NCI-H1092 treated with DMSO at 0.1 percent for 48 hours (cell line): Measurements from ENCODE around the gene FCRL5.
"Not testable (repeated sequence)": the region's sequence is repeated elsewhere in the genome, so short reads cannot be mapped to it uniquely, and the experiment has no call there.

Source experiments
- DNase-seq: peaks from one replicate; lab custom pipeline; 2025; lab: John Stamatoyannopoulos, UW

FCRL5 gene

GRCh38 chr1:157551694-157552693, at the start of gene FCRL5:
Gene FCRL5, minus strand, starts transcription at chr1:157552515. Its CDS starts 153 bp downstream, at chr1:157552362.
- no peak for DNase-seq

DNA sequence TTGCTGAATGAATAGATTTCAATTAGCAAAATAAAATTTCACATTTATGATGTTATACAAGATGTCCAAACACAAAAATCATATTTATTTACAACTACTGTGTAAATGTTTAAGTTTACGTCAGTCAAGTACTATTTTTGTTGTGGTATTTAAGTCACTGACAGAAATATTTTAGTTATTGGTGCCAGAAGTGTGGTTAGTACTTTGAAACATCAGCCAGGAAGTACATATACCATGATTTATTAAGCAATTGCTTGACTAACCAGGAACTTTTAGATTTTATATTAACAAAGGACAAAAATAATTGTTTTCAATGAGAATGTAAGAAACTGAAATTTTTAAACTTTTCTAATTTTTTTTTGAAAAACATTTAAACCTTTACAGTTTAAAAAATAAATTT, 47.9 kb upstream of the FCRL5 start:
- DNase-seq, result no peak

DNA sequence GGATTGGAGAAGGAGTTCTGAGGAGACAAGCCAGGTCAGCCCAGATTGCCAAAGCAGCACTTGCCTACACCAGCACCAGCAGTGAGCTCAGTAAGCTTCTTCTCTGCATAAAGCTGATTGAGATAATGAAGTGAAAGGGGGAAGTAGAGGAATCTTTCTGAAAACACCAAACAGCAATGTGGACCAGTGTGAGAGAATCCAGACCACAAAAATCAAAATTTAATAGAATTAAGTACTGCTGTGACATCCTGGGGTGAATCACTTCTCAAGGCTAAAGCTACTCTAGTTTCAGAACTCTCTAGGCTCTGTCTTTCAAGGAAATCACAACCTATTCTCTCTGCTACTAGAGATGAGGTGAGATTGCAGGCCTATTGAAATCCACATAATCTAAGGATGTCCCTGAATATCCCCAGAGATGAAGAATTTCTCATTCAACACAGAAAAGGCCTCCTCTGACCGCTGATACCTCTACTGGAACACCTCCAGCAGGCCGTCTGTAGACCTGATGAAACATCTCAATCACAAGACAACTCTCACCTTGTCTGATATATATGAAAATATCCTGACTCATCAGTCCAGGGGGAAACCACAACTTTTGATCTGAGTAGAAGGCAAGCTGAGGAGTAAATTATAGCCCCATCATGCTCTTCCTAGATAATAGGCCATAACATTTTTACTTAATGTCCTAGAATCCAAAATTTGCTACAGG, 45.8 kb upstream of the FCRL5 start, which contains the start of gene FCRL4:
Gene FCRL4 (minus strand): TSS at position 127 of the 709 bp plus-strand sequence. CDS start 141 bp downstream, outside the sequence.
- no peak for DNase-seq

- DNase-seq, result no peak
These were observed 44.1 kb upstream of the FCRL5 start for GRCh38 chr1:157596384-157596783.

- no peak for DNase-seq
These were observed 43.0 kb upstream of the FCRL5 start for GRCh38 chr1:157595356-157595755.

DNA sequence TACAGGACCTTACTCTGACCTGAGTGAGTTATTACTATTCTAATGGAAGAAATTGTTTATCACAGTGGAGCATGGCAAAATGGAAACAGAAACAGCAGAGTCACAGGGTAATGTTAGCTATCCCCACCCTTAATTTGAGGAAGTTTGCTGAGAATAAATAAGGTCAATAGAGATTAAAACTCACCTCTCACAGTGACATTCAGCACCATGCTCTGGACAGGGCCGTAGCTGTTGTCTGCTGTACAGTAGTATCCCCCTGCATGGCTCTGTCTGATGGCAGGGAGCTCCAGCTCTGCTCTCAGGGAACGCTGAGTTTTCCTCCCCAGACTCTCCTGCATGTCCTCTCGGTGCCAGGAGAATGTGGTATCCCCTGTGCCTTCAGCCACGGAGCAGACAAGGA, 33.7 kb upstream of the FCRL5 start:
- no peak for DNase-seq

DNA sequence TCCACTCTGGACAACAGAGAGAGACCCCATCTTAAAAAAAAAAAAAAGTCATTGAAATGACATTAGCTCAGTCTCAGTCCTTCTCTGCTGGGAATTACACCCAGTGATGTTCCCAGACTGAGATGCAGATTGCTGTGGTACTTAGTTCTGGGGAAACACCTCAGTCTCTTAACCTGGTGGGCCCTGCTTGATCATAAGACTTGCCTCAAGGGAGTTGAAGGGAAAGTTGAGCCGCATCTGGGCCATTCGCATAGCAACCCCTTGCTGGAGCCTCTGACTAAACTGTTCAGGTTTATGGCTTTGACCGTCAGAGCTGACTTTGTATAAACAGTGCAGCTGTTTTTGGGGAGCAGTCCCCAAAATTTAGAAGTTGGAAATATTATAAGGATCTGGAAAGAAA, 32.2 kb upstream of the FCRL5 start:
- no peak for DNase-seq

DNA sequence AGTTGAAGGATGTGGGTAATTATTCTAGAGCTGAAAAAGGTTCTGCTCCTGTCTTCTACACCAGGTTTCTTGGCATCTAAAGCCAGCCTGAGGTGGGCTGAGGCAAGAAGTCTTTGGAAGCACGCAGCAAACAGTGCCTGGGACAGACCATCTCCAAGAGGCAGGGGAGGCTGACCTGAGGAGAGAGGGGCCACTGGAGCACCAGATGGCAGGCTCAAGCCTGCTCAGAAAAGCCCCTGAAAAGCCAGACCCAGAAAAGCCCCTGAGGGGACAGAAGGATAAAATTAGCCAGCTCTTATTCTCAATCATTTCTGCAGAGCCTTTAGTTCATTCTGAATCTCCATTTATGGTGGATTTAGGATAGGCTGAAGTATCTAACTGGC, 28.5 kb upstream of the FCRL5 start:
- DNase-seq, result no peak

GRCh38 chr1:157580179-157580827, 28.0 kb upstream of the FCRL5 start:
- DNase-seq, result peak; percentile 60

- DNase-seq, result no peak
These were observed 25.1 kb upstream of the FCRL5 start for GRCh38 chr1:157577420-157577819.

DNA sequence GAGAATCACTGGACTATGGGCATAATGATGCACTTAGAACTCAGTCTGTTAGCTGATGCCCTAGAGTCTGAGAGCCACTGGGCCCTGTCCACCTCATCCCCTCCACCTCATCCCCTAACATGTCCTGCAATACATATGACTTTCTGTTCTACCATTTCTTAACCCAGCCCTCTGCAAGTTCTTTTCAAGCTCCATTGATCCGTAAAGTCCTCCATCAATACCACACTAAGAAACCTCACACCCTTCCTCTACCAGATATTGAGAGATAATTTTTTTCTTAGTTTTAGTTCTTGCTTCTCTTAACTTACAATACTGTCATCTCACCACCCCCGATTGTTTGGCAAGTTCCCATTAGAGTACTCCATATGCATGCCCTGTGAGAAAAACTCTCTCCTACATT, 23.4 kb upstream of the FCRL5 start:
- no peak for DNase-seq

DNA sequence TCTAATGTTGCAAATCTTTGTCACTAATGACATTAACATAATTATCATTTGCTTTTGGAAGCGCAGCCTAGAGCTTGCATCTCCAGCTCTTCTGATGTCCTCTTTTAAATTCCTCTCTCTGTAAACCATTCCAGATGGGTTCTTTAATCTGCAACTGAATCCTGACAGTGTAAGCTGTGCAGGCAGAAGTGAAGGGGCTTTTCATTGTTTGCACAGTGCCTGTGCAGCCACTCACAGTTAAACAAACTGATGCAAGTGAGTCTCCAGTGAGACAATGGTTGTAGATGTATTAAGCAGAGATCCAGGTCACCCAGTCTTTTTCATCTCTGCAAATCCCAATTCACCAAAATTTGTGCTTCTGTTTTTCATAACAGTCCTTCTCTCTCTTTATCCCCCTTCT, 22.5 kb upstream of the FCRL5 start:
- DNase-seq, result no peak

DNA sequence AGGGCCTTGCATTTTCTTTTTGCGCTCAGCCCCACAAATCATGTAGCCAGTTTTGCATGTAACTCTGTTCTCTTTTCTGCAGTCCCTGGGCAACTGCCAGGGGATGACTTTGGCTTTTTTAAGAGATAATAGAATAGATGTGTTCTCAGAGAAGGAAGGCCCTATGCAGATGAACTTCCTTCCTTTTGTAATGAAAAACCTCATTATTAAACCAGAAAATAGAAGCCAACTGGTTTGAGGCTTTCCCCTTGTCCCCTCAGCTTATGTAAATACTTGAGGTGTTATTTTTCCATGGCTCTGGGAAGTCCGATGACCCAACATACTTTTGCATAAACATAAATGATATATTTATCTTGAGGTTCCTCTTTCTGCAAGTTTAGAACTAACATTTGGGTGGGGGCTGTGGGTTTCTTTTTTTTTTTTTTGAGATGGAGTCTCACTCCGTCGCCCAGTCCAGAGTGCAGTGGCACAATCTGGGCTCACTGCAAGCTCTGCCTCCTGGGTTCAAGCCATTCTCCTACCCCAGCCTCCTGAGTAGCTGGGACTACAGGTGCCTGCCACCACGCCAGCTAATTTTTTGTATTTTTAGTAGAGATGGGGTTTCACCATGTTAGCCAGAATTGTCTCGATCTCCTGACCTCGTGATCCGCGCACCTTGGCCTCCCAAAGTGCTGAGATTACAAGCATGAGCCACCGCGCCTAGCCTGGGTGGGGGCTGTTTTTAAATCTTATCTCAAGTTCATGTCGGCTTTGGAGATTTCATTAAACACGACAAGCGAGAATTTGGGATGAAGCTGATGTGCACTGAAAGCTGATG, 14.4 kb upstream of the FCRL5 start:
- no peak for DNase-seq

- no peak for DNase-seq
These were observed 10.2 kb upstream of the FCRL5 start for GRCh38 chr1:157562515-157562914.

DNA sequence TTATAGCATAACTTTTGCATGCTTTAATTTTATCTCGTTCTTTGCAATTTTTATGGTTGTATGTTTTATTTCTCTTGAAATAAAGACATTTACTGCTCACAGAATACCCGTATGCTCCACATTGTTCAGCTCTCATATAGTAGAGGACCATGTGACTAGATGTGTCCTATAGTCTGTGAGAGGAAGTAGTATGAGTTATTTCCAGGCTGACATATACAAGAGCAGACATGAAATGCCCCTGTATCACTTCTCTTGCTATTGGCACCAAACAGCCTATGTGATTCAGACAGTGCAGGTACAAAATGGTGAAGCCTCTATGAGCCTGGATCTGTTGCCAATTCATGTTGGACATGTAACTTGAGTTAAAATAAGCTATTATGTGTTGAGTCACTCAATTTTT, 5.8 kb upstream of the FCRL5 start:
- DNase-seq, result no peak

DNA sequence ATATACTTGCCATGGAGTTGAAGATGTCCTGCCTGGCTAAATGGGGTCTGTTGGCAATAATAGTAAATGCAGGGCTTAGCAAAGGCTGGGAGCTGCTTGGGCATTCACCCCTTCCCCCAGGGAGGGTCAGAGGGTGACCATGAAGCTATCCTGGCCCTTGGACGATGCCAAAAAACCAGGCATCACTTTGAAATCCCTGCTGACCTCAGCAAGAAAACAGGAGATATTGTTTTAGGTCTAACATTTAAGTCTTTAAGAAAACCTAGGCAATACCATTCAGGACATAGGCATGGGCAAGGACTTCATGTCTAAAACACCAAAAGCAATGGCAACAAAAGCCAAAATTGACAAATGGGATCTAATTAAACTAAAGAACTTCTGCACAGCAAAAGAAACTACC, 4.2 kb downstream of the FCRL5 start:
- DNase-seq, result not testable (repeated sequence)

DNA sequence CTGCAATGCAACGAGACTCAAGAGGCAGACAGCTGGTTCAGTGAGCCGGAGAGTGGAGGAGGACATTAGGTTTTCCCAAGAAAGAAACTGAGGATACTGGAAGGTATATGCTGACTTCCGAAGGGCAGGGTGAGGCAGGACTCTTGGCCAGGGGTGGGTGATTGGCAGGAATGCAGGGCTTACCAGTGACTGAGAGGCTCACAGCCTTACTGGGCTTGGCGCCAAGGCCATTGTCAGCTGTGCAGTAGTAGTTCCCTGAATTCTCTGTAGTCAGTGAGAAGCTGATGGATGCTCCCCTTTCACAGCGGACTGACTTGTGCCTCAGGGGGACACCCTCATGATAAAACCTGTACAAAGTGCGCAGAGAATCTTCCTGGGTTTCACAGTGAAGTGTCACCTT, 9.6 kb downstream of the FCRL5 start:
- DNase-seq, result no peak

DNA sequence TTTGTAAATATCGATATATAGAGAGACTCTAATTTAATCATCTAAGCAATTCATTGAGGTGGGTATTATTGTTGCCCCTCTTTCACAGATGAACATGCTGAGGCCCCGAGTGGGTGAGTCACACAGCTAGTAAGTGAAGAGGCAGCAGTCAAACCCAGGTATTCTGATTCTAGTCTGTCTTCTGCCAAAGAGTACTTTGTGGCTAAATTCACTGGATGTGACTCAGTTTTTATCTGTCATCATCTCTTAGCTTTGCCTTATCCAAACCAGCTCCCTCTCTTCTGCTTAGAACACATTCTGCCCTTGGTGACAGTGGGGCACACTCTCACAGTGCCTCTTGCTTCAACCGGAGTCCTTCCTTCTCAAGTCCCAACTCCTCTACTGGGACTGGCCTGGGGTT, 11.5 kb downstream of the FCRL5 start:
- no peak for DNase-seq

- no peak for DNase-seq
These were observed 12.1 kb downstream of the FCRL5 start for GRCh38 chr1:157540160-157540748.

DNA sequence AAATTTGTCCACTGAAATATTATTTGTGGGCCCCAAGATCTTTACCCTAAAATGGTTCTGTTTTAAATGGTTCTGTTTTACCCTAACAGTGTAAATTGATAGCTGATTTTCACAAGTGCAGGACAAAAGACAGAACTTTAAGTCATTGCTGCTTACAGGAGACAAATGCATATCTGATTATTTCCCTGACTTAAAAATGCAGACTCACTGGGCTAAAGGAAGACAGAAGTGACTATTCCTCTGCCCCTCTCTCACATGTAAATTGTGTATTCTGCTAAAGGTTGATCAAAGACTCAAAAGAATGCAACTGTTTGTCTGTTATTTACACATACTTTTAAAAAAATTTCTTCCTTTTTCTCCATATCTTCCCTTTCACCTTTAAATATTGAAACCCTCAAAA, 12.7 kb downstream of the FCRL5 start:
- DNase-seq, result no peak

DNA sequence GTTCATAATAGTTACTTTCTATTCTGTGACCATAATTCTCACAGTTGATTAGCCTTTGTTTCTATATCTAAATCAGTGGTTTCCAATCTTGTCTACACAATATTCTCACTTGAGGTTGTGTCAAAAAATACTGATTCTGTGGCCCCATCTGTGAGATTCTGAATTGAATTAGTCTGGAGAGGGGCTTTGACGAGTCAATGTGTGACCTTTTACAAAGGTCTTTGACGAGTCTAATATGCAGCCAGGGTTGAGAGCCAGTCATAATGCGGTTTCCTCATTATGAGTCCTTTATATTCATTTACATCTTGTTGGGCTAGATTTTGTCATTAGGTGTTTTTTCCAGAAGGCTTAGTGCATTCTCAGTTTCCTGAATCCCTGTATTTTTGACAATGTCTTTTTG, 19.7 kb downstream of the FCRL5 start:
- no peak for DNase-seq
